HepG2 (cell line): ENCODE measurements around the gene CDT1. TPM values are rescaled to one million over a fixed set of nuclear protein-coding genes. Genes with fewer than 3 reads are reported as not detected.

Experiments used
- CBX2 ChIP-seq, 2 experiments: fragments of 200-600 bp in 1 of 2; sonication (generic); formaldehyde crosslinking in 1 of 2; IDR thresholded peaks; 2 replicates each; pipeline versions ENCODE4 v1.7.0 to v1.8.1; 2018 to 2022; ENCODE audit warnings: low read depth in 2 of 2, low read length in 1 of 2, mild to moderate bottlenecking in 1 of 2, missing genetic modification reagents in 1 of 2
- ESRRA ChIP-seq: sonication (generic); formaldehyde crosslinking; IDR thresholded peaks from 2 replicates; pipeline ENCODE4 v1.5.1; 2020; ENCODE audit warnings: mild to moderate bottlenecking, low read depth, missing genetic modification reagents
- FLYWCH1 ChIP-seq: sonication (generic); formaldehyde crosslinking; IDR thresholded peaks from 2 replicates; pipeline ENCODE4 v1.8.1; 2023; ENCODE audit warnings: mild to moderate bottlenecking, missing genetic modification reagents
- FOXO1 ChIP-seq: sonication (generic); formaldehyde crosslinking; IDR thresholded peaks from 2 replicates; pipeline ENCODE4 v1.4.0; 2020; ENCODE audit warnings: missing genetic modification reagents
- GATAD1 ChIP-seq: IDR thresholded peaks from 2 replicates; pipeline ENCODE4 v1.6.1; 2016; ENCODE audit warnings: missing genetic modification reagents, missing compliant biosample characterization
- GFI1 ChIP-seq: sonication (generic); formaldehyde crosslinking; IDR thresholded peaks from 2 replicates; pipeline ENCODE4 v1.5.0; 2020; ENCODE audit warnings: missing genetic modification reagents, mild to moderate bottlenecking, borderline replicate concordance
- KDM4B ChIP-seq: sonication (generic); formaldehyde crosslinking; IDR thresholded peaks from 2 replicates; pipeline ENCODE4 v1.4.0; 2020; ENCODE audit warnings: missing genetic modification reagents
- LRRFIP1 ChIP-seq: sonication (generic); formaldehyde crosslinking; conservative IDR thresholded peaks from 2 replicates; pipeline ENCODE4 v1.4.0; 2020; ENCODE audit warnings: missing genetic modification reagents
- MAX ChIP-seq: IDR thresholded peaks from 2 replicates; pipeline ENCODE4 v1.6.1; 2012; ENCODE audit warnings: inconsistent platforms
- NCOA1 ChIP-seq: sonication (generic); formaldehyde crosslinking; IDR thresholded peaks from 2 replicates; pipeline ENCODE4 v1.9.0; 2021; ENCODE audit warnings: missing genetic modification reagents
- PATZ1 ChIP-seq: sonication (generic); formaldehyde crosslinking; IDR thresholded peaks from 2 replicates; pipeline ENCODE4 v1.4.0; 2020; ENCODE audit warnings: missing genetic modification reagents
- PCBP1 ChIP-seq: fragments of 200-400 bp; formaldehyde crosslinking; IDR thresholded peaks from 2 replicates; pipeline ENCODE4 v1.6.1; 2017; ENCODE audit warnings: mild to moderate bottlenecking, low read depth, low read length, borderline replicate concordance
- PRMT3 ChIP-seq: sonication (generic); formaldehyde crosslinking; IDR thresholded peaks from 2 replicates; pipeline ENCODE4 v1.8.1; 2022; ENCODE audit warnings: low read depth, mild to moderate bottlenecking, moderate library complexity, missing genetic modification reagents, borderline replicate concordance
- SKIL ChIP-seq: sonication (generic); formaldehyde crosslinking; IDR thresholded peaks from 2 replicates; pipeline ENCODE4 v1.8.0; 2022; ENCODE audit warnings: missing genetic modification reagents, mild to moderate bottlenecking, moderate library complexity, borderline replicate concordance
- ZKSCAN1 ChIP-seq: fragments of 150-350 bp; IDR thresholded peaks from 2 replicates; pipeline ENCODE4 v1.6.1; 2014; ENCODE audit warnings: low read length
- ZNF180 ChIP-seq: sonication (generic); formaldehyde crosslinking; IDR thresholded peaks from 2 replicates; pipeline ENCODE4 v1.4.0; 2020; ENCODE audit warnings: low read depth, missing genetic modification reagents, borderline replicate concordance
- ZNF512 ChIP-seq: sonication (generic); formaldehyde crosslinking; IDR thresholded peaks from 2 replicates; pipeline ENCODE4 v1.4.0; 2020; ENCODE audit warnings: mild to moderate bottlenecking, missing genetic modification reagents
- ZNF547 ChIP-seq: sonication (generic); formaldehyde crosslinking; IDR thresholded peaks from 2 replicates; pipeline ENCODE4 v1.5.1; 2020; ENCODE audit warnings: mild to moderate bottlenecking, missing genetic modification reagents
- ZNF749 ChIP-seq: sonication (generic); formaldehyde crosslinking; IDR thresholded peaks from 2 replicates; pipeline ENCODE4 v1.8.0; 2022; ENCODE audit warnings: mild to moderate bottlenecking, missing genetic modification reagents, moderate library complexity, borderline replicate concordance
- polyA plus RNA-seq, 8 experiments: library from polyadenylated mRNA; depleted of rRNA in 3 of 8; stranded (reverse) in 7 of 8; unstranded in 1 of 8; fragments of >200 nt; fragmentation: Illumina TruSeq in 4 of 8; extraction: Trizol in 4 of 8; gene quantifications; 2 replicates each; pipeline versions ENCODE4 v1.2.1 to v1.2.3, GENCODE V29; 2011 to 2016; ENCODE audit warnings: low read depth in 4 of 8, missing spikeins in 1 of 8, mixed read lengths in 1 of 8; ENCODE audit not compliant: insufficient read depth in 1 of 8
- total RNA-seq, 5 experiments: library from RNA; depleted of rRNA; stranded (reverse); fragments of >200 nt; fragmentation: Illumina TruSeq; extraction: Trizol; gene quantifications; 2 replicates each; pipeline ENCODE4 v1.2.3, GENCODE V29; 2016; ENCODE audit warnings: low read depth in 1 of 5

CDT1 gene
- total and polyA plus RNA-seq, 2 of the 13 experiments (the other 11 are each of a cell fraction or from before 2014, with no cell fraction given): 23.1 to 23.8 TPM

GRCh38 chr16:88839026-88839529, 35.5 kb downstream of the CDT1 start (continued):
- TF ChIP-seq SKIL (CRISPR knock-in tag) (no peak; the same call in 1 of the 2 replicates), FOXO1 (CRISPR knock-in tag) (no peak), PATZ1 (peak; percentile 27; the same call in 1 of the 2 replicates), GFI1 (CRISPR knock-in tag) (no peak), FLYWCH1 (no peak), ZNF547 (CRISPR knock-in tag) (peak; percentile 53; the same call in 1 of the 2 replicates), NCOA1 (no peak), PRMT3 (no peak), ZNF749 (CRISPR knock-in tag) (no peak), GATAD1 (CRISPR knock-in tag) (peak; percentile 48), CBX2 (IDR thresholded peaks at IDR 0.05; ENCODE audit: low read depth, low read length) (no peak), CBX2 (CRISPR knock-in tag; IDR thresholded peaks at IDR 0.05; ENCODE audit: low read depth) (no peak), LRRFIP1 (no peak), PCBP1 (peak; percentile 32; the same call in 1 of the 2 replicates), MAX (peak; percentile 91), ZKSCAN1 (peak; percentile 31; the same call in 1 of the 2 replicates), ESRRA (CRISPR knock-in tag) (no peak), ZNF180 (CRISPR knock-in tag) (no peak), ZNF512 (no peak), KDM4B (no peak)
